H54 (cell line): ENCODE results near the gene PHF21A.

Experiments used
- DNase-seq: peaks from one replicate; pipeline ENCODE4 v3.0.0; 2011; ENCODE audit warnings: low spot score, mixed read lengths; ENCODE audit not compliant: insufficient read length
- FAIRE-seq: peaks from 3 replicates; lab custom pipeline; 2011; peaks lifted over from hg19 to GRCh38; lab: Jason Lieb, UNC
- POLR2A ChIP-seq: IDR thresholded peaks from 2 replicates; pipeline ENCODE4 v1.6.1; 2011; ENCODE audit warnings: low read depth, mild to moderate bottlenecking, low read length

PHF21A gene

DNA sequence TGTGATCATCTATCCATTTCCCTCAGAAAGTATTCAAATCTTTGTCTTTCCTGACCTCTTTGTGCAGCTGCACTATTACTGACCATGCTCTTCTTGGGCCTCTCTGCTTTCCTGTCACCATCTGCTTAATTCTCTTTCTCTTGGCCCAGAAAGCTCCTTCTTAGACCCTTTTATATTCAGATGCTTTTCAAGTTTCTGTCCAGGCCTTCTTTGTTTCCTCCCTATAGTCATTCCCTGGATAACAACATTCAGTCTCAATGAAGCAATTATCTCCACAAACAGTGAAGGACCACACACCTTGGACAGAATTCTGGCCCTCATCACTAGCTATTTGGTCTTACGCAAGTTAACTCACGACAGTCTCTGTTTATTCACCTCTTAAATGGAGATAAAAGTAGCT, 109.1 kb downstream of the PHF21A start:
- DNase-seq: no peak
- no peak for FAIRE-seq
- TF ChIP-seq POLR2A: no peak

DNA sequence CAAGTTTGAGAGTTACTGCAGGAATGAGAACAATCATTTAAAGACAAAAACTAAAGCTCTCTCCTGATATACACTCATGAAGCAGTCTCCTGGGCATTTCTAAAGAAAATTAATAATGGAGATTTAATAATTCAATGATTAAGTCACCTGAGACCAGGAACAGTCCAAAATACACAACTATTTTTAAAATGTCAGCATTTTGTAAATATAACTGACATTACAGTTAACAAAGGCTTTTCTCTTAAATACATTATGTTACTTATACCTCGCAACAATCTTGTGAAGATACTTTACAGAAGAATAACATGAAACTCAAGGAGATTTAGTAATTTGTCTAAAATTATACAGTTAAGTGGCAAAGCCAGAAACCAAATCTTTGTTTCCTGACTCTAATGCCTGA, 111.2 kb downstream of the PHF21A start:
- no peak for DNase-seq
- no peak for FAIRE-seq
- no peak for TF ChIP-seq POLR2A

DNA sequence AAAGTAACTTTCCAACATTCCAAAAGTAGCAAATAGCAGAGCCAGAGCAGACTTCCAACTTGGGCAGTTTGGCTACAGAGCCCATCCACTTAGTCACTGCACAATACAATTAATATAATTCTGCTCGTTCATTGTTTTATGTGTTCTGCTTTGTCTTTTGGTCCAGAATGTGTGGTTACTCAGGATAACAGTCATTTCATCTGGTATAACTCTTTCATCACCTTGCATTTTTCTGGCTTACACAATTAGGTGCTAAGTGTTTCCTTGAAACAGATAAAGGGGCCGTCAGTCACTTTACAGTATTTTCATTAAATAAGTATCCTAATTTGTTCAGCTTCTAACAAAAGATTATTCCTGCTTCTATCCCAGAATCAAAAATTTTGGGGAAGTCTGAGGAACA, 111.6 kb downstream of the PHF21A start:
- FAIRE-seq (peak; percentile 45), DNase-seq (no peak)
- TF ChIP-seq POLR2A: no peak

DNA sequence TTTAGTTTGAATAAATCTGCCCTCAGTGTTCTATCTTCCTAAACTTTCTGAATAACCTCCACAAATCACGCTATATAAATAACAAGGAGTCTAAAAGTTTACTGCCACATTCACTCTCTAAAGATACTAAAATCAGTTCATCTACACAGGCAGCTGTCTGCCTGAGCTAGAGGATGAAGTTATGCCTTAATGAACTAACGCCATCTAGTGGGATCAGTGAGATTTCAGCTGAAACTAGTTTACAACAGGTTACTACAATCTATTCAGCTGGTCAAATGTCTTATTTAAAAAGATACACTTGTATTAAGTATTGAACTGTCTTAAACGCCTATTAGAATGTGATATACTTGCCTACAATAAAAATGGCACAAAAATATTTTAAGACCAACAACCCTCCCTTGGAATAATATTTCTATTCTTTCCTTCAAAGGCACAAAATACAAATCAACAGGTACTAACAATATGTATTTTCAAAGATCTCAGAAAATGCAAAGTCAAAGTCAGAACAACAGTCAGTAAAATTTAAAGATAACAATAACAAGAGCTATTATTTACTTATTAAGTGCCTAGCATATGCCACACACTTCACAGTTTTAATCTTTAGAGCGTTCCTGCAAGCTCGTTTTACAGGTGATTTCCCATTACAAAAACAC, 114.7 kb downstream of the PHF21A start:
- TF ChIP-seq POLR2A: no peak
- FAIRE-seq (peak; percentile 99), DNase-seq (peak; percentile 38)

DNA sequence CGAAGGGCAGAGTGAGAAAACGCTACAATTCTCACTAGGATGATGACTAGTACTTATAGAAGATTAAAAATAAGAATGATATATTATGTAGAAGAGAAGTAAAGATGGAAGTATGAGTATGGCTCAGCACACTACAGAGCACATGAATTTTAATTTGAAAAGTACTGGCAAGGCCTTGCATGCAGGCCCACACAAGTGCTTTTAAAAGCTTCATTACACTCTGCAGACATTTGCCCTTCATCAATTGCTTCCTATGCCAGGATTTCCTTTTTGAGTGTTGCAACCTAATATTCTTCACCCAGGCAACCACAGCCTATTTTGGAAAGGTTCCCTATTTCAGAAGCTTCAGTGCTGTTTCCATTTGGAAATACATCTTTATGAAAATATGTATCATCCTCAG, 117.7 kb downstream of the PHF21A start:
- FAIRE-seq (no peak), DNase-seq (no peak)
- no peak for TF ChIP-seq POLR2A

DNA sequence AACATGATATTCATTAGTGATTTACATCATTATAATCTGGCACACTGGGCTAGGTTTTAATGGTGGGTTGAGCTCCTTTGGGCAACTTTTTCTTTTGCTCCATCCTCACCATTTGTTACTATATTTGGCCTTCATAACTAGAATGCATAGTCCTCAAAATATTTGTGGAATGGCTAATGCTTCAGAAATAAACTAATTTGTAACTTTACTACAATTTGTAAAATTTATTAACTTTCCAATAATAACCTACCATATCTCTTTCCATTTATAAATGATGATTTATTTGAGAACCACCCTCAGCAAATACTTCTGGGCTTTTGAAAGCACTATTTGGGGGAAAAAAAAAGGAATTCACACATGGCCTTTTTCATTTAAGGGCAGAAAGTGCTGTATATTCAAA, 119.1 kb downstream of the PHF21A start:
- DNase-seq (no peak), FAIRE-seq (no peak)
- no peak for TF ChIP-seq POLR2A

DNA sequence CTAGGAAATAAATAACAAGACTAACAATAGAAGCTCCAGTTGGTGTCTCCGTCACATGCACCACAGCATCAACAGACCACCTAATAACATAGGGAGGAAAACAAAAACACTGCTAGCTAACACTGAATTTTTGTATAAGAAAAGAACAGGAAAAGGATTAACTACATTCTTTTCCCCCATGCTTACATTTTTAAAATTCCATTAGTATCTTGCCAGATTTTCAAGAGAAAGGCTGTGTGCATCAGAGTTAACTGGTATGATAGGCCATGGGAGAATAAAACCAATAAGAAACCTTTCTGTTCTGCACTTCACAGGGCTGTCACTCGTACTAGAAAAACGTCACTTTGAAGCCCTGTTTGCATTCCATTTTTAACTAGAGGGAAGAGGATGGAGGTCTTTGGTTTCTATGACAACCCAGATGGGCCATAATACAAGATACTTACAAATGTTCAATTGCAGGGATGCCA, 119.8 kb downstream of the PHF21A start:
- FAIRE-seq: peak; percentile 62
- no peak for TF ChIP-seq POLR2A
- DNase-seq: no peak

DNA sequence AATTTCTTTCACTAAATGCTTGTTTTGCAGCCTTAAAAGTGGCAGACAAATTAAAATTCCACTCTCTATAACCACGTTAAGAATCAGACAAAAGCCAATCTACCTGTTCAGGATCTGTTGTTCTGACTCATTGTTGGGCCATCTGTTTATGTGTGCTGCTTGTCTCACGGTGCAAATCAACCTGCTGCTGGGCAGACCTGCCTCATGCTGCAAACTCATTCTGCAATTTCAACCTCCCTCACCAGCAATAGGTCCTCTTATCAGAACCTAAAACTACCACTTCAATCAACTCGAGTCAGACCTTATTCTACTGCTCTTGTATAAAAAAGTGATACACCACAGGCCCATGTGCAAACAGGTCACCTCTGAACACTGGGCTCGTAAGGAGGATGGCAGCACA, 123.7 kb downstream of the PHF21A start:
- TF ChIP-seq POLR2A: no peak
- DNase-seq: no peak
- FAIRE-seq: no peak

DNA sequence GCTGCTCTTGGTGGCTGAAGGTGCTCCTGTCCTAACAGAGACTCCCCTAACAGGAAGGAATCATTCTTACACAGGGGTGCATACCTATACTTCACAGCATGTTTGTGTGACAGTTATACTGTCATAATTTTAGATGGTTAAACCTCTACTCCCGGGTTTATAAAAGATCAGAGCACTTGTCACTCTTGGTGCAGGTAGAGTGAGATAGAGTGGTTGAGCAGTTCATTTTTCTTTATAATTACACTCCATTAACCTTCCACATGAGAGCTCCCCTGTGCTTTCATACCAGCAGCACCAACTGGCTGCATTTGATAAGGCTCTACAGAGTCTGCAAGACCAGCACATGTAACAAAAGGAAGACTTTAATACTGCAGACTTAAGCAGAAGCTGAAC, 125.9 kb downstream of the PHF21A start:
- no peak for DNase-seq
- no peak for FAIRE-seq
- no peak for TF ChIP-seq POLR2A

DNA sequence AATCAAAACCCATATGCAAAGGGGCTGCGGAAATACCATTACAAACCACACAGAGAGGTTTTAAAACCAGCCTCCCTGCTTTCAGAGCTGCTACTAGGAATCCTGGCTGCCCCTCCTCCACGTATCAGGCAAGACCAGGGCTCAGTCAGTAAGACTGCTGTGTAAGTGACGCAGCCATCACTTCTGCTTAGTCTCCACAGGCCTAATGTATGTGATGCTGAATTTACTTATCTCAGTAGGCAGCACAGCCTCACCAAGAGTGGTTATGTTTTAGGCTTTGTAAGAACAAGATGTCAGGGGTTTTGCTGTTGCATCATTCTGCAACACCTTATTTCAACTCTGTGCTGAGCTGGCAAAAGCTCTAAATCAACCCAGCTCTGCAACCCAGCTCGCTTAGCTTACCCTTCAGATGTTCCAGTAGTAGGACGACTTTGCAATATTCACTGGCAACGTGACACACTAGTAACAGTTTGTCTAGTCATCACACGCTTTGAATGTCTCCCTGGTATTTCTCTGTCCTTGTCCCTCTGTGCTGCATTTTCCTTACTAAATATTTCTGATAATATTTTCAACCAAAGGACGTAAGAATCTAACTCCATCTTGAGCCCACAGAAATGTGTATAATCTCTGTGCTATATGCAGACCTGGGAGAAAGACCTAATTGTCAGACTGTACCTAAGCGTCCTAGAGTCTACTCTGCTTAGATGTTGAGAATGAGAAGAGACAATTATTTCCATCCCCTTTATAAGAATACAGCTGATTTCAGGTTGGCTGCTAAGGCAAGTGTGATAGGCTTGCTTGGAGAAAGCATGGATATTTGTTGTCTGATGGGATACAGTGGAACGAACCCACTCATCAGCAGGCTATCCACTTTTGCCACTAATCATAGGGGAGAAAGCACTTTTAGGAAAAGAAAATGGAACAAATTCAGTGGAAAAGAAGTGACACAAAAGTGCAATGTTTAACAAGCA, 126.6 kb downstream of the PHF21A start:
- FAIRE-seq (no peak), DNase-seq (no peak)
- no peak for TF ChIP-seq POLR2A

DNA sequence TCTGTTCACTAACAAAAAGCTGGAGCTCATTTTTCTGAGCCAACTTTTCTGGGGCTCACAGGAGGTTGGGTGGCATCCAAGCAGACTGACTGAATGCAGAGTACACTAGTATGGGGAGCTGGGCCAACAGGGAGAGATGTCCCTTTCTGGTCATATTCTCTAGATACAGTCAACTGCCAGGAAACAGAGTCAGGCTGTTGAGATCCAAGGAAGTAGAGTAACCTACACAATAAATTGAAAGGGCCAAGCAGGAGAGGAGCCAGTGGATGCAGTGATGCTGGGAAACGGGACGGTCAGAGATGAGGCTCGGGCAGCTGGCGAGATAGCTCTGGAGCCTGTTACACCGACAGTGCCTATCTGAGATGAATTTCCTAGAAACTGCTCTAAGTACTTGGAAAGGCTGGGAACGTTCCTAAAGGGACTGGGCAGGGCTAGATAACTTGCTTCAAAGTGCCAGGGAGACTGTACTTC, 127.7 kb downstream of the PHF21A start:
- FAIRE-seq: no peak
- no peak for DNase-seq
- no peak for TF ChIP-seq POLR2A

DNA sequence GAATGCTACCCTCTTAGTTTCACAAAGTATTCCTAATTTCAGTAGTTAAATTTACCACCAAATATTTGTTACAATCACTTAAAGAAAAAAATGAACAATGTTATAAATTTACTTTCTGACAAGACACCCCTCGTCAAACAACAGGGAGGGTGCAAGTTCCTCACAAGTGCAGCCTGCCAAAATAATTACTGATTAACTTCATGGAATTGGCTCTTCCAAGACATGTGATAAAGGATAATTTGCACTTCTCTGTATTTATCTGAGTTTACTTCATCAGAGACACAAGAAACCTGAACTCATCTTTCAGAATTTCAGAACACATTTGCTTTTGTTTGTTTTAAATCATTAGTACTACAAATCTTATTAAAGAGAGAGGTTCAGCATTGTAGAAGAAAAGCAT, 132.3 kb downstream of the PHF21A start:
- FAIRE-seq (no peak), DNase-seq (no peak)
- no peak for TF ChIP-seq POLR2A

DNA sequence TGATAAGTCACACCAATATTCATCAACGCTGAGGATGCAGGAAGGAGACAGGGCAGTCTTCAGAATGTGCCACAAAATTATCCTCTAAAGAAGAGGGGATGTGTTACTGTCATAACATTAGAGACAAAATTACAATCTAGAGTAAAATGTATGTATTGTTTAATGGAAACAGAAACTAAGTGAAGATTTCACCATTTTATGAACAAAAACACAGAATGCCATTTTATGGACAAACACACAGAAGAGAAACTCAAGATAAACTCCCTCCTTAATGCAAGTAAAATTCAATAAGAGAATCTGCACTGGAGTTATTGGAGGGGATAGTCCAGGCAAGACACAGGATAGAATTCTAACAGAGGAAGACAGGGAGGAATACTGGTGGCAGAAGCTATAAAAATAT, 136.0 kb downstream of the PHF21A start:
- no peak for TF ChIP-seq POLR2A
- FAIRE-seq (no peak), DNase-seq (no peak)

DNA sequence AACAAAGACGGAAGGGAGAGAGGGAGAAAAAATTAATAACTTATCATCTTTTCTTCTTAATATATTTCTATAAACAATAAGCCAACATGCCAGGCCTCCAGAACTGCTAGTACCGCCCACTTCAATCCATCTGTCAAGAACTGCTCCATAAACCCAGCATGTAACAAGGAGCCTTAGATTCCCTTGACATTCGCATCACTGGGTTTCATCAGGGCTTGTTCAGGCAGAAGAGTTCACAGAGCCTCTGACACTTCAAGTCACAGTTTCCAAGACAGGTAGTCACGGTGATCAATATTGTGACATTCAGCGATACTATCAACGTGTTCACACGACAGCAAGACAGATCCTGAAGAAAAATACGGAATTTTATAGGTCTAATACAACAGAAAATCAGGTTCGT, 137.1 kb downstream of the PHF21A start:
- FAIRE-seq (no peak), DNase-seq (no peak)

More for the DNA sequence above, 137.1 kb downstream of the PHF21A start:
- no peak for TF ChIP-seq POLR2A
